ENCODE results near the gene PTPRCAP. TPM values are rescaled to one million over a fixed set of nuclear protein-coding genes. Genes with fewer than 3 reads are reported as not detected.

PTPRCAP gene
- total and polyA plus RNA-seq, 10 of the 15 experiments (the other 5 are each of a cell fraction or from before 2014, with no cell fraction given), result 4.7 to 266 (median 125) TPM

- TF ChIP-seq ZBTB40 (IDR thresholded peaks at IDR 0.05; ENCODE audit: borderline replicate concordance), result no peak; the same call in 1 of the 2 replicates
These were observed 912 bp downstream of the PTPRCAP start (continued) for GRCh38 chr11:67436459-67437081.

GRCh38 chr11:67435727-67436458 lies 1.6 kb downstream of the PTPRCAP start:
- no peaks in the 10 kb centered on the region for H3K9me3 ChIP-seq (replicated peaks; ENCODE audit: control insufficient read depth, insufficient read depth, low read length)
- H3K79me2 ChIP-seq (ENCODE audit: control insufficient read depth, insufficient read depth, low read length), result peaks cover 57% of the 10 kb centered on the region
- POLR2A ChIA-PET, result interaction anchor here (0.5 to 4.7 kb wide), 13 partner anchors 16 to 153 kb away, joined by 3 to 95 read pairs (median 9); partner anchors contain the start of genes PITPNM1, POLD4, PPP1CA and TBC1D10C
- 9% methylated on average over 38 of the region's 38 CpGs for WGBS (ENCODE audit: insufficient coverage, insufficient replicate concordance, low lambda C conversion rate, missing lambda C conversion rate)
- H3K27ac ChIP-seq (ENCODE audit: control insufficient read depth, insufficient read depth), result peak overlapping the region; percentile 99
- DNase-seq (ENCODE audit: low read depth, low spot score) (no peak), FAIRE-seq (no peak), ATAC-seq (peak; percentile 0; the same call in 2 of the 3 replicates)
- TSS peak; percentile 71 for BruUV-seq (replicated peaks)
- peak overlapping the region; percentile 90 for H3K4me3 ChIP-seq
- H4K20me1 ChIP-seq (ENCODE audit: control insufficient read depth, insufficient read depth), result no peaks in the 10 kb centered on the region
- intact Hi-C loops (cut with micrococcal nuclease; ENCODE audit: unreplicated experiment) (loop anchor here (2.0 to 5.0 kb wide), 4 partner anchors 33 to 71 kb away; partner anchors contain the start of genes PPP1CA, TBC1D10C and TMEM134), in situ Hi-C loops (cut with MboI) (no loop called here)
- H3K27me3 ChIP-seq (replicated peaks in 1 of 2; ENCODE audit: control insufficient read depth in 2 of 2, insufficient read depth in 2 of 2, low read length in 1 of 2), result no peaks in the 10 kb centered on the region
- CTCF ChIA-PET, result interaction anchor here (0.6 to 4.3 kb wide), 10 partner anchors 8 to 49 kb away, joined by 3 to 53 read pairs (median 4); partner anchors contain the start of genes PPP1CA, RPS6KB2, TBC1D10C and TMEM134
- peaks cover 36% of the 10 kb centered on the region for H3K4me1 ChIP-seq (ENCODE audit: control insufficient read depth, insufficient read depth, low read length)
- SMC1A ChIA-PET (ENCODE audit: uncharacterized antibody, unreplicated experiment), result interaction anchor here (1.0 to 4.2 kb wide), 8 partner anchors 10 to 88 kb away, joined by 3 to 46 read pairs (median 3); partner anchors contain the start of genes AIP, PPP1CA and TBC1D10C
- peak overlapping the region; percentile 71 for H3K4me2 ChIP-seq (ENCODE audit: control insufficient read depth, insufficient read depth)
- H2AFZ ChIP-seq (ENCODE audit: control insufficient read depth, low read depth, low read length), result no peak overlapping the region
- H3K36me3 ChIP-seq (ENCODE audit: control insufficient read depth in 2 of 2, insufficient read depth in 2 of 2, low read length in 1 of 2), result peaks cover 6 to 20% of the 10 kb centered on the region in 2 experiments; a peak in 3 of 4 replicates
- RAD21 ChIA-PET (ENCODE audit: unreplicated experiment), result interaction anchor here (1.0 to 7.2 kb wide), 8 partner anchors 8 to 83 kb away, joined by 5 to 112 read pairs (median 22); partner anchors contain the start of genes AIP, PITPNM1, POLD4 and PPP1CA
- peak overlapping the region; percentile 99 for H3K9ac ChIP-seq (ENCODE audit: control insufficient read depth, insufficient read depth, low read length)
- TF ChIP-seq SMAD5 (IDR thresholded peaks at IDR 0.05; ENCODE audit: low read depth) (0 out of 2 replicates have a peak, but pooled peaks have one; percentile 49), BACH1 (IDR thresholded peaks at IDR 0.05; ENCODE audit: borderline replicate concordance) (0 out of 2 replicates have a peak, but pooled peaks have one; percentile 13), SREBF1 (IDR thresholded peaks at IDR 0.05; ENCODE audit: low read length) (no peak), LARP7 (IDR thresholded peaks at IDR 0.05) (peak; percentile 21; the same call in 1 of the 2 replicates), GATAD2B (conservative IDR thresholded peaks at IDR 0.05; ENCODE audit: low read depth) (no peak; the same call in 1 of the 2 replicates), REST (IDR thresholded peaks at IDR 0.05; ENCODE audit: low read depth, low read length) (no peak), SIN3A (IDR thresholded peaks at IDR 0.05; ENCODE audit: low read depth, low read length) (no peak), TBL1XR1 (IDR thresholded peaks at IDR 0.05; ENCODE audit: low read depth, low read length) (no peak), MEF2B (IDR thresholded peaks at IDR 0.05; ENCODE audit: partially characterized antibody, poor library complexity, severe bottlenecking) (no peak), POLR2A (IDR thresholded peaks at IDR 0.05; ENCODE audit: low read depth, low read length) (peak; percentile 81), FOS (IDR thresholded peaks at IDR 0.05; ENCODE audit: borderline replicate concordance, extremely low read depth, insufficient read length) (no peak), SRF (IDR thresholded peaks at IDR 0.05; ENCODE audit: low read depth in 2 of 2, low read length in 2 of 2) (no peak)

Data from GM12878 (cell line).